Left lung (tissue), 10 donors: ENCODE measurements around the gene EXOC4. TPM values are rescaled to one million over a fixed set of nuclear protein-coding genes. Genes with fewer than 3 reads are reported as not detected.

Experiments
- ATAC-seq: fragments of 200-7000 bp; cut with Tn5 transposase; one replicate; pipeline ENCODE4 v1.9.1; 2020; ENCODE audit warnings: moderate library complexity
- DNase-seq, 4 donors: peaks; one replicate each; pipeline ENCODE4 v3.0.0-alpha.2; 2013 to 2020
- H3K27ac ChIP-seq, 2 donors: fragments of 200-600 bp; sonication (generic) in 1 of 2; one replicate each; pipeline versions ENCODE4 v1.5.0 to v1.8.0; 2020 to 2021
- H3K27me3 ChIP-seq, 2 donors: fragments of 200-600 bp; sonication (generic) in 1 of 2; one replicate each; pipeline versions ENCODE4 v1.5.0 to v1.8.0; 2020 to 2021
- H3K36me3 ChIP-seq, 2 donors: fragments of 200-600 bp; sonication (generic) in 1 of 2; one replicate each; pipeline versions ENCODE4 v1.5.0 to v1.8.0; 2020 to 2021
- H3K4me1 ChIP-seq, 2 donors: fragments of 200-600 bp; one replicate each; pipeline ENCODE4 v1.8.0; 2021
- H3K4me3 ChIP-seq, 2 donors: fragments of 200-600 bp; sonication (generic) in 1 of 2; one replicate each; pipeline versions ENCODE4 v1.5.0 to v1.8.0; 2020 to 2021; ENCODE audit warnings: mild to moderate bottlenecking in 1 of 2
- H3K9me3 ChIP-seq, 2 donors: fragments of 200-600 bp; sonication (generic) in 1 of 2; one replicate each; pipeline versions ENCODE4 v1.5.0 to v1.8.0; 2020 to 2021
- CTCF ChIP-seq, 2 donors: fragments of 200-600 bp; sonication (generic) in 1 of 2; IDR thresholded peaks; one replicate each; pipeline versions ENCODE4 v1.5.0 to v1.8.0; 2021; ENCODE audit warnings: antibody characterized with exemption in 2 of 2
- intact Hi-C, 2 donors: fragments of 100-400 bp; cut with DNase I; formaldehyde crosslinking; loops; one replicate each; pipeline versions ENCODE4 v1.11.2 to v1.14.2; 2022
- polyA plus RNA-seq, 6 donors: library from polyadenylated mRNA; unstranded; fragments of 120-200 nt; gene quantifications; one replicate each; pipeline ENCODE4 v1.2.1, GENCODE V29; 2013; ENCODE audit not compliant: insufficient read length in 6 of 6
- total RNA-seq, 2 donors: library from RNA; stranded (reverse); fragmentation: NEBNext Ultra II Directional; extraction: Animal tissue kit (Norgen Biotek cat#: 25700); gene quantifications; one replicate each; pipeline ENCODE4 v1.2.1, GENCODE V29; 2021
- donor health status: DM: no; HTN: yes; CAD: no.
- donor health status: DM: no; HTN: no; CAD: no.

The EXOC4 gene
- total and polyA plus RNA-seq, 8 donors, result 52.5 to 79.4 (median 65.9) TPM

DNA sequence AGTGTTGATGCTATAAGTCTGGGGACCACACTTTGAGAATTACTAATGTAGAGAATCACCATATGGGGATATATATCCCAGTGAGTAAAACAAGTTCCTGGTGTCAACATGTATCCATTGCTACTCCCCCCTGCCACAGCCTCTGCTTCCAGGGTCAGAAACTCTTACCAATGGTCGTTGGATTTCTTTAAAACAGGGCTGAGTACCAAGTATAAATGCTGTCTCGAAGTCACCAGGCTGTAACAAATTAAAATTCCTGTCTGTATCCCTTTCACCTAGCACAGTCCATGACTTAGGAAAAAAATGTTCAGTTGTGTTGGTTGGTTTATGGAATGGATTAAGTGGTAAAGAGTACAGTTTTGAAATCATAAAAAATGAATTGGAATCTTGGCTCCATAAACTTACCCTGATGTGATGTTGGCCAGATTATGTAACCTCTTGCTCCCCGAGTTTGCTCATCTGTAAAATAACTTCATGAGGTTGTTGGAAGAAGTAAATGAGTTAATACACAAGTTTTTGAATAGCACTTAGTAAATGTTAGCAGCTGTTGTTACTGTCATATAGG is 510.3 kb downstream of the EXOC4 start:
- Histone ChIP-seq H3K9me3 (no peaks in the 10 kb centered on the region), H3K27ac (no peak overlapping the region), H3K4me3 (no peak overlapping the region), H3K27me3 (no peaks in the 10 kb centered on the region), H3K4me1 (no peaks in the 10 kb centered on the region), H3K36me3 (no peaks in the 10 kb centered on the region)
- ATAC-seq, result no peak
- no peak for DNase-seq
- TF ChIP-seq CTCF (IDR thresholded peaks at IDR 0.05), result no peak
- intact Hi-C loops, result no loop called here

- no peaks in the 10 kb centered on the region for H3K27me3 ChIP-seq
- intact Hi-C loops, result no loop called here
- TF ChIP-seq CTCF (IDR thresholded peaks at IDR 0.05), result no peak
- H3K9me3 ChIP-seq, result no peaks in the 10 kb centered on the region
- H3K36me3 ChIP-seq, result no peaks in the 10 kb centered on the region
- ATAC-seq (no peak), DNase-seq (no peak)
- no peaks in the 10 kb centered on the region for H3K4me1 ChIP-seq
- H3K27ac ChIP-seq, result no peak overlapping the region
- H3K4me3 ChIP-seq, result no peak overlapping the region
These were observed 516.8 kb downstream of the EXOC4 start for GRCh38 chr7:133769668-133770067.

DNA sequence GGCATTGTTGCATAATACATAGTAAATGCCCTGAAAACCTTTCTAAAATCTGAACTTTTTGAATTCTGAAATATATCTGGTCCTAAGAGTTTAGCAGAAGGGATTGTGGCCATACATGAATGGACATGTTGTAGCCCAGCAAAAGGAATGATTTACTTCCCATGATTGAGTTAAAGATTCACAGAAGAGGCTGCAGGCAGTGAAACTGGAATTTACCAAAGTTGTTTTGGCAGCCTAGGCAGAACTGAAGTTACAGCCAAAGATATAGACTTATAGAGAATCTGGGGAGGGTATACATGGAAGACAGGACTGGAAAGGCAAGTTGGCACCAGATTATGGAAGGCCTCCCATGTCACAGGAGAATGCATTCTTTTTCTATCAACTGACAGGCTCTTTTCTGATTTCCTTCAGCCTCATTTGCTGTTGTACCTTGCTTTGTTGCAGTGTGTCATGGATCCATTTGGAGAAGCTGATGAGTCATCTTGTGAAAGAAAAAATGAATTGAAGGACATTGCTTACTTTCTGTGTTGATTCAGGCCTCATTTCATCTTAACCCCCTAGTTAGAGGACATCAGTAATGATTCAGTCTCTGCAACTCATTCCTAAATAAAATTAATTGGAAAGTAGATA is 518.1 kb downstream of the EXOC4 start:
- DNase-seq (no peak), ATAC-seq (no peak)
- H3K36me3 ChIP-seq, result no peaks in the 10 kb centered on the region
- H3K9me3 ChIP-seq, result no peaks in the 10 kb centered on the region
- intact Hi-C loops, result no loop called here
- H3K27ac ChIP-seq, result no peak overlapping the region
- no peaks in the 10 kb centered on the region for H3K4me1 ChIP-seq
- no peak for TF ChIP-seq CTCF (IDR thresholded peaks at IDR 0.05)
- no peaks in the 10 kb centered on the region for H3K27me3 ChIP-seq
- H3K4me3 ChIP-seq, result no peak overlapping the region

GRCh38 chr7:133771788-133772419 is 519.0 kb downstream of the EXOC4 start:
- ATAC-seq (no peak), DNase-seq (no peak)
- no peak for TF ChIP-seq CTCF (IDR thresholded peaks at IDR 0.05)
- no peaks in the 10 kb centered on the region for H3K36me3 ChIP-seq
- H3K9me3 ChIP-seq, result no peaks in the 10 kb centered on the region
- no peaks in the 10 kb centered on the region for H3K4me1 ChIP-seq
- no peak overlapping the region for H3K4me3 ChIP-seq
- H3K27me3 ChIP-seq, result no peaks in the 10 kb centered on the region
- no peak overlapping the region for H3K27ac ChIP-seq
- intact Hi-C loops, result no loop called here

GRCh38 chr7:133773601-133774000 is 520.7 kb downstream of the EXOC4 start:
- Histone ChIP-seq H3K27me3 (no peaks in the 10 kb centered on the region), H3K9me3 (no peaks in the 10 kb centered on the region), H3K4me1 (no peaks in the 10 kb centered on the region), H3K36me3 (no peaks in the 10 kb centered on the region), H3K27ac (no peak overlapping the region), H3K4me3 (no peak overlapping the region)
- no peak for TF ChIP-seq CTCF (IDR thresholded peaks at IDR 0.05)
- ATAC-seq (no peak), DNase-seq (no peak)
- intact Hi-C loops, result no loop called here
